IMR-90 (cell line): ENCODE results near the gene PRKD1. TPM values are rescaled to one million over a fixed set of nuclear protein-coding genes. Genes with fewer than 3 reads are reported as not detected.

Source experiments
- ATAC-seq: fragments of 200-7000 bp; cut with Tn5 transposase; 2 replicates; pipeline ENCODE4 v1.9.1; 2020; ENCODE audit warnings: low read depth, mild to moderate bottlenecking, moderate library complexity
- BruUV-seq: library from RNA; stranded (reverse); fragments of 400-500 nt; replicated peaks from 2 replicates; lab custom pipeline; 2021; lab: Mats Ljungman, UMichigan
- CTCF ChIA-PET: fragments of 300-600 bp; formaldehyde crosslinking; extraction: SDS; loops from one replicate; lab custom pipeline; 2021; ENCODE audit warnings: antibody characterized with exemption; lab: Yijun Ruan, JAX
- POLR2A ChIA-PET: fragments of 300-600 bp; sonication (Branson Sonifier 250); formaldehyde crosslinking; loops from one replicate; lab custom pipeline; 2022; ENCODE audit warnings: antibody characterized with exemption; ENCODE audit not compliant: unreplicated experiment; lab: Charles Lee
- DNase-seq: peaks from one replicate; pipeline ENCODE4 v3.0.0; 2013
- H2AFZ ChIP-seq: replicated peaks from 2 replicates; pipeline ENCODE3; 2013; ENCODE audit warnings: low read length, mild to moderate bottlenecking; ENCODE audit not compliant: poor library complexity
- H2AK5ac ChIP-seq: 2 replicates; pipeline ENCODE4 v1.6.1; 2013; ENCODE audit warnings: low read depth, low read length, inconsistent platforms
- H2AK9ac ChIP-seq: replicated peaks from 2 replicates; pipeline ENCODE3; 2013; ENCODE audit warnings: mild to moderate bottlenecking, low read depth, low read length, moderate library complexity; ENCODE audit not compliant: poor library complexity
- H2BK120ac ChIP-seq: 2 replicates; pipeline ENCODE4 v1.6.1; 2013; ENCODE audit warnings: low read depth, low read length, inconsistent platforms
- H2BK15ac ChIP-seq: 3 replicates; pipeline ENCODE4 v1.6.1; 2013; ENCODE audit warnings: low read depth, low read length, inconsistent platforms
- H2BK20ac ChIP-seq: 2 replicates; pipeline ENCODE4 v1.6.1; 2013; ENCODE audit warnings: low read depth, mild to moderate bottlenecking, inconsistent platforms, low read length, moderate library complexity
- H2BK5ac ChIP-seq: 2 replicates; pipeline ENCODE4 v1.6.1; 2013; ENCODE audit warnings: mild to moderate bottlenecking, low read depth, low read length, inconsistent platforms; ENCODE audit not compliant: poor library complexity, severe bottlenecking
- H3K14ac ChIP-seq: replicated peaks from 2 replicates; pipeline ENCODE4 v1.6.1; 2013; ENCODE audit warnings: low read depth, low read length, inconsistent platforms
- H3K18ac ChIP-seq: 2 replicates; pipeline ENCODE4 v1.6.1; 2013; ENCODE audit warnings: low read depth, low read length, control low read depth
- H3K23ac ChIP-seq: 2 replicates; pipeline ENCODE4 v1.6.1; 2013; ENCODE audit warnings: low read depth, low read length, inconsistent platforms
- H3K27ac ChIP-seq: 2 replicates; pipeline ENCODE4 v1.5.1; 2013; ENCODE audit warnings: mild to moderate bottlenecking, control low read depth, low read length; ENCODE audit not compliant: insufficient read depth
- H3K27me3 ChIP-seq: 2 replicates; pipeline ENCODE4 v1.6.1; 2013; ENCODE audit warnings: low read length; ENCODE audit not compliant: control insufficient read depth, insufficient read depth
- H3K36me3 ChIP-seq: 2 replicates; pipeline ENCODE4 v1.6.1; 2013; ENCODE audit warnings: low read length, mixed read lengths; ENCODE audit not compliant: control insufficient read depth, insufficient read depth
- H3K4ac ChIP-seq: 2 replicates; pipeline ENCODE4 v1.6.1; 2013; ENCODE audit warnings: low read depth, low read length, inconsistent platforms
- H3K4me1 ChIP-seq: 2 replicates; pipeline ENCODE4 v1.6.1; 2013; ENCODE audit warnings: low read length, mixed read lengths; ENCODE audit not compliant: control insufficient read depth, insufficient read depth
- H3K4me2 ChIP-seq: 2 replicates; pipeline ENCODE4 v1.6.1; 2013; ENCODE audit warnings: low read depth, mild to moderate bottlenecking, control low read depth, low read length, moderate library complexity
- H3K4me3 ChIP-seq: 2 replicates; pipeline ENCODE4 v1.5.1; 2013; ENCODE audit warnings: low read depth, mild to moderate bottlenecking, control low read depth, low read length, moderate library complexity; ENCODE audit not compliant: insufficient read depth
- H3K56ac ChIP-seq: 2 replicates; pipeline ENCODE4 v1.6.1; 2013; ENCODE audit warnings: low read length, inconsistent platforms; ENCODE audit not compliant: insufficient read depth; ENCODE audit errors: extremely low read depth
- H3K79me1 ChIP-seq, 2 experiments: 2 replicates each; pipeline ENCODE4 v1.6.1; 2013; ENCODE audit warnings: low read length in 2 of 2, inconsistent platforms in 1 of 2, low read depth in 1 of 2
- H3K9ac ChIP-seq: 2 replicates; pipeline ENCODE4 v1.6.1; 2013; ENCODE audit warnings: low read depth, low read length, control low read depth
- H3K9me1 ChIP-seq: 2 replicates; pipeline ENCODE4 v1.6.1; 2013; ENCODE audit warnings: low read length, inconsistent platforms; ENCODE audit not compliant: insufficient read depth
- H3K9me3 ChIP-seq: 2 replicates; pipeline ENCODE4 v1.6.1; 2013; ENCODE audit warnings: low read length; ENCODE audit not compliant: control insufficient read depth, insufficient read depth
- H4K20me1 ChIP-seq: 2 replicates; pipeline ENCODE4 v1.6.1; 2013; ENCODE audit warnings: low read length, inconsistent platforms; ENCODE audit not compliant: insufficient read depth
- H4K5ac ChIP-seq: 2 replicates; pipeline ENCODE4 v1.6.1; 2013; ENCODE audit warnings: mild to moderate bottlenecking, low read depth, low read length, control low read depth
- H4K8ac ChIP-seq, 2 experiments: 2 replicates each; pipeline ENCODE4 v1.6.1; 2013; ENCODE audit warnings: low read depth in 2 of 2, low read length in 2 of 2, control low read depth in 1 of 2, inconsistent platforms in 1 of 2
- H4K91ac ChIP-seq: 2 replicates; pipeline ENCODE4 v1.6.1; 2013; ENCODE audit warnings: low read depth, low read length, inconsistent platforms; ENCODE audit not compliant: insufficient read depth
- MAFK ChIP-seq: IDR thresholded peaks from 2 replicates; pipeline ENCODE4 v1.6.1; 2012; ENCODE audit warnings: low read depth, low read length, improper control_type of control experiment
- MXI1 ChIP-seq: IDR thresholded peaks from 2 replicates; pipeline ENCODE4 v1.6.1; 2012; ENCODE audit warnings: low read depth, mild to moderate bottlenecking, low read length, moderate library complexity, borderline replicate concordance
- dilution Hi-C: fragments of 300-500 bp; cut with HindIII; formaldehyde crosslinking; loops from one replicate; pipeline ENCODE4 v1.14.3; 2018; ENCODE audit warnings: low sequenced_read_pairs; ENCODE audit not compliant: unreplicated experiment
- in situ Hi-C: fragments of 300-500 bp; cut with MboI; formaldehyde crosslinking; loops from 3 replicates; pipeline ENCODE4 v1.14.3; 2019; ENCODE audit warnings: low sequenced_read_pairs, inconsistent platforms, mixed read lengths
- intact Hi-C: fragments of 100-400 bp; cut with micrococcal nuclease; formaldehyde crosslinking; loops from 2 replicates; pipeline ENCODE4 v1.10.0; 2022
- polyA plus RNA-seq, 3 experiments: library from polyadenylated mRNA; depleted of rRNA; stranded (reverse); fragments of >200 nt; gene quantifications; 2 replicates each; pipeline ENCODE4 v1.2.3, GENCODE V29; 2012; ENCODE audit warnings: low replicate concordance in 1 of 3
- total RNA-seq: library from RNA; depleted of rRNA; stranded (reverse); fragments of >200 nt; gene quantifications from 2 replicates; pipeline ENCODE4 v1.2.3, GENCODE V29; 2012

The PRKD1 gene
- total and polyA plus RNA-seq, 2 of the 4 experiments (the other 2 are of a cell fraction) = 12.9 to 14.2 TPM

DNA sequence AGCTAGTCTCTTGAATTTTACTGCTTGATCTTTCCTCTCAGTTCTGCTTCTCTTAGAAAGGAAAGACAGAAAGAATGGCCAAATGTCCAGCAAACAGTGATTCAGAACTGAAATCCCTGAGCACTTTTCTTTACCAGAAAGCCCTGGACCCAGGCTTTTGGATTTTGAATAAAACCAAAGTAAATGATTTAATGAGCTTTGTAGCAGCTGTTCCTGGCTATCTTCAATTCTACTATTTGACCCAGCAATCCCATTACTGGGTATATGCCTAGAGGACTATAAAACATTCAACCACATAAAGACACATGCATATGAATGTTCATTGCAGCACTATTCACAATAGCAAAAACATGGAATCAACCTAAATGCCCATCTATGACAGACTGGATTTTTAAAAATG lies 187.2 kb downstream of the PRKD1 start:
- H3K4me1 ChIP-seq = peaks cover 2% of the 10 kb centered on the region; the same call in 1 of the 2 replicates
- dilution Hi-C loops = no loop called here
- H3K9me1 ChIP-seq = peaks cover 2% of the 10 kb centered on the region; the same call in 1 of the 2 replicates
- H4K20me1 ChIP-seq = peaks cover 4% of the 10 kb centered on the region; the same call in 1 of the 2 replicates
- H3K14ac ChIP-seq = no peak overlapping the region
- H3K79me1 ChIP-seq = peaks cover 15 to 16% of the 10 kb centered on the region in 2 experiments
- no peak overlapping the region for H3K4ac ChIP-seq
- no peak overlapping the region for H3K18ac ChIP-seq
- H2BK20ac ChIP-seq = no peak overlapping the region
- no peak overlapping the region for H3K4me3 ChIP-seq
- intact Hi-C loops = no loop called here
- H3K56ac ChIP-seq = no peak overlapping the region
- H2AFZ ChIP-seq = no peak overlapping the region
- ATAC-seq (no peak), DNase-seq (no peak)
- no peak overlapping the region for H2BK120ac ChIP-seq
- no peak overlapping the region for H4K8ac ChIP-seq
- H3K4me2 ChIP-seq = no peak overlapping the region
- H4K91ac ChIP-seq = no peak overlapping the region
- BruUV-seq = no TSS peak
- no peaks in the 10 kb centered on the region for H3K36me3 ChIP-seq
- TF ChIP-seq MXI1 (no peak), MAFK (no peak)
- no peak overlapping the region for H3K9ac ChIP-seq
- CTCF ChIA-PET = no interaction called here
- no peak overlapping the region for H2AK5ac ChIP-seq
- no peak overlapping the region for H3K27ac ChIP-seq
- H2AK9ac ChIP-seq = no peak overlapping the region
- H3K27me3 ChIP-seq = no peaks in the 10 kb centered on the region
- POLR2A ChIA-PET = no interaction called here
- H2BK15ac ChIP-seq = no peak overlapping the region
- no peak overlapping the region for H2BK5ac ChIP-seq
- H4K5ac ChIP-seq = no peak overlapping the region
- H3K9me3 ChIP-seq = no peaks in the 10 kb centered on the region
- in situ Hi-C loops = no loop called here
- no peak overlapping the region for H3K23ac ChIP-seq
